HL-60 (cell line): ENCODE data around the gene BABAM2.
A peak's percentile ranks its signal among the peaks of the same experiment; 100 is the strongest.

Experiments
- DNase-seq, 2 experiments: peaks; one replicate each; pipeline ENCODE4 v3.0.0-alpha.2; 2010 to 2020; ENCODE audit warnings: low read depth in 1 of 2, low spot score in 1 of 2
- H3K27ac ChIP-seq: fragments of 250-450 bp; sonication (Bioruptor Pico); replicated peaks from 2 replicates; pipeline ENCODE4 v1.5.1; 2020; ENCODE audit warnings: mild to moderate bottlenecking, moderate library complexity
- H3K27me3 ChIP-seq: fragments of 250-450 bp; sonication (Bioruptor Pico); 2 replicates; pipeline ENCODE4 v1.5.1; 2021; ENCODE audit warnings: mild to moderate bottlenecking, moderate library complexity; ENCODE audit not compliant: insufficient read depth, poor library complexity, severe bottlenecking
- H3K4me3 ChIP-seq: replicated peaks from 2 replicates; pipeline ENCODE4 v1.5.1; 2011; ENCODE audit warnings: mild to moderate bottlenecking, control low read depth, low read length; ENCODE audit not compliant: insufficient read depth
- GABPA ChIP-seq: IDR thresholded peaks from 2 replicates; pipeline ENCODE4 v1.6.1; 2012; ENCODE audit warnings: low read depth
- POLR2AphosphoS5 ChIP-seq: IDR thresholded peaks from 2 replicates; pipeline ENCODE4 v1.6.1; 2012; ENCODE audit warnings: low read depth
- SPI1 ChIP-seq: IDR thresholded peaks from 2 replicates; pipeline ENCODE4 v1.6.1; 2012; ENCODE audit warnings: low read depth, mild to moderate bottlenecking, borderline replicate concordance
- TF ChIP-seq, protein P1 (sequence below): IDR thresholded peaks from one replicate; pipeline ENCODE4 v1.5.1; 2011; ENCODE audit warnings: low read length, control low read depth, inconsistent platforms; ENCODE audit not compliant: insufficient read depth
- TF ChIP-seq, protein P2 (sequence below): IDR thresholded peaks from 2 replicates; pipeline ENCODE4 v1.6.1; 2012; ENCODE audit warnings: low read depth; ENCODE audit not compliant: insufficient replicate concordance

BABAM2 gene

DNA sequence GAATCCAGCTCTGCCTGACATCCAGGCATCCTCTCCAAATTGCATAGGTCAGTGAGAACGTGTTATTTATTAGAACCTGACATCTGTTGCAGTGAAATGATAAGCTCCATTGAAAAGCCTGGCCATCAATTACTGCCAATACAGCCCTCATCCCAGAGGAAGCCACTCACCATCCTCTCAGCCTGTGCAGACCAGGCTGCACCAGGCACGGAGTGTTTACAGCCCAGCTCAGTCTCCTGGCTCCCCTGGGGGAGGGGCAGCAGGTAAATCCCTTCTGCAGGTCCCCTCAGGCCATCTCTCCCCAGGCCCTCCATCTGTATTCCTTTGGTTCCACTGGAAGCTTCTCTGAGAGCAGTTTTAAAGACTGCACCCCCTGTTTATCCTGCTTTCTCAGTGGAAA, 419.6 kb downstream of the BABAM2 start:
- H3K27me3 ChIP-seq, result no peaks in the 10 kb centered on the region
- DNase-seq, result no peak
- TF ChIP-seq SPI1 (no peak), POLR2AphosphoS5 (no peak), GABPA (no peak)
- TF ChIP-seq, protein P1, sequence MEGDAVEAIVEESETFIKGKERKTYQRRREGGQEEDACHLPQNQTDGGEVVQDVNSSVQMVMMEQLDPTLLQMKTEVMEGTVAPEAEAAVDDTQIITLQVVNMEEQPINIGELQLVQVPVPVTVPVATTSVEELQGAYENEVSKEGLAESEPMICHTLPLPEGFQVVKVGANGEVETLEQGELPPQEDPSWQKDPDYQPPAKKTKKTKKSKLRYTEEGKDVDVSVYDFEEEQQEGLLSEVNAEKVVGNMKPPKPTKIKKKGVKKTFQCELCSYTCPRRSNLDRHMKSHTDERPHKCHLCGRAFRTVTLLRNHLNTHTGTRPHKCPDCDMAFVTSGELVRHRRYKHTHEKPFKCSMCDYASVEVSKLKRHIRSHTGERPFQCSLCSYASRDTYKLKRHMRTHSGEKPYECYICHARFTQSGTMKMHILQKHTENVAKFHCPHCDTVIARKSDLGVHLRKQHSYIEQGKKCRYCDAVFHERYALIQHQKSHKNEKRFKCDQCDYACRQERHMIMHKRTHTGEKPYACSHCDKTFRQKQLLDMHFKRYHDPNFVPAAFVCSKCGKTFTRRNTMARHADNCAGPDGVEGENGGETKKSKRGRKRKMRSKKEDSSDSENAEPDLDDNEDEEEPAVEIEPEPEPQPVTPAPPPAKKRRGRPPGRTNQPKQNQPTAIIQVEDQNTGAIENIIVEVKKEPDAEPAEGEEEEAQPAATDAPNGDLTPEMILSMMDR, result no peak
- TF ChIP-seq, protein P2, sequence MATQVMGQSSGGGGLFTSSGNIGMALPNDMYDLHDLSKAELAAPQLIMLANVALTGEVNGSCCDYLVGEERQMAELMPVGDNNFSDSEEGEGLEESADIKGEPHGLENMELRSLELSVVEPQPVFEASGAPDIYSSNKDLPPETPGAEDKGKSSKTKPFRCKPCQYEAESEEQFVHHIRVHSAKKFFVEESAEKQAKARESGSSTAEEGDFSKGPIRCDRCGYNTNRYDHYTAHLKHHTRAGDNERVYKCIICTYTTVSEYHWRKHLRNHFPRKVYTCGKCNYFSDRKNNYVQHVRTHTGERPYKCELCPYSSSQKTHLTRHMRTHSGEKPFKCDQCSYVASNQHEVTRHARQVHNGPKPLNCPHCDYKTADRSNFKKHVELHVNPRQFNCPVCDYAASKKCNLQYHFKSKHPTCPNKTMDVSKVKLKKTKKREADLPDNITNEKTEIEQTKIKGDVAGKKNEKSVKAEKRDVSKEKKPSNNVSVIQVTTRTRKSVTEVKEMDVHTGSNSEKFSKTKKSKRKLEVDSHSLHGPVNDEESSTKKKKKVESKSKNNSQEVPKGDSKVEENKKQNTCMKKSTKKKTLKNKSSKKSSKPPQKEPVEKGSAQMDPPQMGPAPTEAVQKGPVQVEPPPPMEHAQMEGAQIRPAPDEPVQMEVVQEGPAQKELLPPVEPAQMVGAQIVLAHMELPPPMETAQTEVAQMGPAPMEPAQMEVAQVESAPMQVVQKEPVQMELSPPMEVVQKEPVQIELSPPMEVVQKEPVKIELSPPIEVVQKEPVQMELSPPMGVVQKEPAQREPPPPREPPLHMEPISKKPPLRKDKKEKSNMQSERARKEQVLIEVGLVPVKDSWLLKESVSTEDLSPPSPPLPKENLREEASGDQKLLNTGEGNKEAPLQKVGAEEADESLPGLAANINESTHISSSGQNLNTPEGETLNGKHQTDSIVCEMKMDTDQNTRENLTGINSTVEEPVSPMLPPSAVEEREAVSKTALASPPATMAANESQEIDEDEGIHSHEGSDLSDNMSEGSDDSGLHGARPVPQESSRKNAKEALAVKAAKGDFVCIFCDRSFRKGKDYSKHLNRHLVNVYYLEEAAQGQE, result no peak
- no peak overlapping the region for H3K4me3 ChIP-seq
- no peak overlapping the region for H3K27ac ChIP-seq

DNA sequence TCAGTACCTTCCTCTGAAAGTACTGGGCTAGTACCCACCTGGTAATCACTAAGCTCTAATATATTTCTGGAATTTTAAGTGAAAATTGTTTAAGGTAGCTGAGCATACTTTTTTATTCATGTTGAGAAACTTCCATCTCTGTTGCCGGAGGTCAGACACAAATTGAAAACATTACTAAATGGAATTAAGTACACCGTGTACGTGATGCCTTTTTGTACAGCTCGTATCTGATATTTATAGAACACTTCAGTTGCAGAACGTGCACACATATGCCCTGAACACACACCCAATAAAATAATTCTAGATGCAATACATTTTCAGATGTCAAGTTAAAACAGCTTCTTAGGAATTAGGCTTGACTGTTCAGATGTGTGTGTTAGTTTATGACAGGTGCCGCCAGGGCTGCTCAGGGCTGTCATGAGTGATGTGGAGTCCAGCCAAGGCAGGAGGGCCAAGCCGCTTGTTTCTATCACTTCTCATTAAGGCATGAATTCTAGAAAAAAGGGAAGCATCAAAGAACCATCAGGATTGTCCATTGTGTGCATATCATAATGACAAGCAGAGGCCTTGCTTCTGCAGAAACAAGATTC, 421.2 kb downstream of the BABAM2 start:
- TF ChIP-seq, protein P2, result no peak
- TF ChIP-seq POLR2AphosphoS5 (no peak), GABPA (no peak), SPI1 (no peak)
- TF ChIP-seq, protein P1, result no peak
- no peaks in the 10 kb centered on the region for H3K27me3 ChIP-seq
- peak in 1 of 2 experiments; percentile 9 for DNase-seq
- H3K27ac ChIP-seq, result no peak overlapping the region
- H3K4me3 ChIP-seq, result no peak overlapping the region

DNA sequence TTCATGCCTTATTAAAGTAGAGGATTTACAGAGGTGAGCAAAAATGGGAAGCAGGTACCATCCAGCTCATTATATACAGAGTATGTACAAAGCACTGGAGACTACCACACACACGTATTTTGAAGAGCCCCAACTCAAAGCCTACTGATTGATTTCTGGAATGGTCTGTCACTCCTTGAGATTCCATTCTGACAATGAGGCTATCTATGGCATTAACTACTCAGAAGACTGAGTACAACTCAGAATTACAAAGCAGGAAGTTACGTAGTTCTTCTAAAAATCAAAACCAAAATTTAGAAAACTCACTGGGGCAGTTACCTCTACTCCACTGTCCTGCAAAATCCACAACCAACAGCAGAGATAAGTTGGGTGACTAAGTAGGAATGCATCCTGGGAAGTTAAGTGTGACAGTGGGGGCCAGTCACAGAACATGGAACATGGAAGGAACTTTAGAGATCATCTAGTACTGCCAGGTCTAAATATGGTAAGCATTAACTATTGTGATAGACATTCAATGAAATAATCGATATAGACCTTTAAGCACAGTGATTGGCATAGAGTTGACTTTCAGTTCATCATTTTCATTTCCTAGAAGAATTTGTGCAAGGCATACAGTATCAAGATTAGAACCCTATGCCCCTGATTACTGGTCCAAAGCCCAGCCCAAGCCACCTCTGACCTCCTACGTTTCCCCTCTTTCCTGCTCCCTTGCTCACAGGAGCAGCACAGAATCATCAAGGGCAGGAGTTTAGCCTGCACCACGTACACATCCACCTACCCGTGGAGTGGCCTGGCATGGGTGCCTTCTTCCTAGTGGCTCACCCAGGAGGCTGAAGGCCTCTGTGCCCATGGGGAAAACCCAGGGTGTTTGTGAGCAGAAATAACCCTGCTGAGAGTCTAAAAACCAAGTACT, 422.0 kb downstream of the BABAM2 start:
- TF ChIP-seq GABPA (no peak), SPI1 (no peak)
- TF ChIP-seq, protein P2, result no peak
- H3K27ac ChIP-seq, result no peak overlapping the region
- no peak overlapping the region for H3K4me3 ChIP-seq
- no peak for DNase-seq
- no peaks in the 10 kb centered on the region for H3K27me3 ChIP-seq
